C4-2B (cell line): ENCODE results near the gene CCDC73.
"Not testable (repeated sequence)": the region's sequence is repeated elsewhere in the genome, so short reads cannot be mapped to it uniquely, and the experiment has no call there.

ENCODE experiments used
- H3K27ac ChIP-seq: fragments of 450-650 bp; 2 replicates; pipeline ENCODE4 v1.5.1; 2017
- ZFX ChIP-seq: fragments of 450-650 bp; IDR thresholded peaks from 2 replicates; pipeline ENCODE4 v1.6.1; 2017
- TF ChIP-seq, protein P1 (sequence below): fragments of 450-650 bp; conservative IDR thresholded peaks from 2 replicates; pipeline ENCODE4 v1.5.1; 2017; ENCODE audit warnings: mild to moderate bottlenecking

The CCDC73 gene

GRCh38 chr11:32729976-32730375, 64.5 kb downstream of the CCDC73 start:
- no peak for TF ChIP-seq ZFX
- TF ChIP-seq, protein P1, sequence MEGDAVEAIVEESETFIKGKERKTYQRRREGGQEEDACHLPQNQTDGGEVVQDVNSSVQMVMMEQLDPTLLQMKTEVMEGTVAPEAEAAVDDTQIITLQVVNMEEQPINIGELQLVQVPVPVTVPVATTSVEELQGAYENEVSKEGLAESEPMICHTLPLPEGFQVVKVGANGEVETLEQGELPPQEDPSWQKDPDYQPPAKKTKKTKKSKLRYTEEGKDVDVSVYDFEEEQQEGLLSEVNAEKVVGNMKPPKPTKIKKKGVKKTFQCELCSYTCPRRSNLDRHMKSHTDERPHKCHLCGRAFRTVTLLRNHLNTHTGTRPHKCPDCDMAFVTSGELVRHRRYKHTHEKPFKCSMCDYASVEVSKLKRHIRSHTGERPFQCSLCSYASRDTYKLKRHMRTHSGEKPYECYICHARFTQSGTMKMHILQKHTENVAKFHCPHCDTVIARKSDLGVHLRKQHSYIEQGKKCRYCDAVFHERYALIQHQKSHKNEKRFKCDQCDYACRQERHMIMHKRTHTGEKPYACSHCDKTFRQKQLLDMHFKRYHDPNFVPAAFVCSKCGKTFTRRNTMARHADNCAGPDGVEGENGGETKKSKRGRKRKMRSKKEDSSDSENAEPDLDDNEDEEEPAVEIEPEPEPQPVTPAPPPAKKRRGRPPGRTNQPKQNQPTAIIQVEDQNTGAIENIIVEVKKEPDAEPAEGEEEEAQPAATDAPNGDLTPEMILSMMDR = no peak
- no peak overlapping the region for H3K27ac ChIP-seq

GRCh38 chr11:32723332-32723731, 71.1 kb downstream of the CCDC73 start:
- no peak overlapping the region for H3K27ac ChIP-seq
- TF ChIP-seq ZFX = no peak
- TF ChIP-seq, protein P1 = no peak

DNA sequence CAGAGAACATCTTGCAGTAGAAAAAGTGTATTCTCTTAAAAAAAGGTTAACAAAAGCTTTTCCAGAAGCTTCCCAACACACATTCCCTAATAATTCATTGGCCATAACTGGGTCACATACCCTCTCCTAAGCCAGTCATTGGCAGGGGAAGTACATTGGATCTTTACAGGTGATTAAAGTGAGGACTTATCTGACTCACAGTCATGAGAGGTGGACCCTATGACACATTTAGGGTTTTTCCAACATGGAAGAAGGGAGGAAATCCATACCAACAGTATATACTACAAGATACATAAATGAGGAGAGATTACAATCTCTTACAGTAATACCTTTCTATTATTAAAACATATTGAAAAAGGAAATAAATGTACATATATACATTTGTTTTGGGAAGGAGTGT, 72.2 kb downstream of the CCDC73 start:
- no peak overlapping the region for H3K27ac ChIP-seq
- TF ChIP-seq, protein P1 = no peak
- no peak for TF ChIP-seq ZFX

- no peak for TF ChIP-seq ZFX
- TF ChIP-seq, protein P1 = peak; percentile 56
- H3K27ac ChIP-seq = no peak overlapping the region
Observed at GRCh38 chr11:32713496-32713895, 81.0 kb downstream of the CCDC73 start.

DNA sequence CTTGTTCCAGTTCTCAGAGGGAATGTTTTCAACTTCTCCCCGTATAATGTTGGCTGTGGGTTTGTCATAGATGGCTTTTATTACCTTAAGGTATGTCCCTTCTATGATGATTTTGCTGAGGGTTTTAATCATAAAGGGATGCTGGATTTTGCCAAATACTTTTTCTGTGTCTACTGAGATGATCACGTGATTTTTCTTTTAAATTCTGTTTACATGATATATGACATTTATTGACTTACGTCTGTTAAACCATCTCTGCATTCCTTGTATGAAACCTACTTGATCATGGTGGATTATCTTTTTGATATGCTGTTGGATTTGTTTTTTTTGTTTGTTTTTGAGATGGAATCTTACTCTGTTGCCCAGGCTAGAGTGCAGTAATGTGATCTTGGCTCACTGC, 85.5 kb downstream of the CCDC73 start:
- not testable (repeated sequence) for H3K27ac ChIP-seq

DNA sequence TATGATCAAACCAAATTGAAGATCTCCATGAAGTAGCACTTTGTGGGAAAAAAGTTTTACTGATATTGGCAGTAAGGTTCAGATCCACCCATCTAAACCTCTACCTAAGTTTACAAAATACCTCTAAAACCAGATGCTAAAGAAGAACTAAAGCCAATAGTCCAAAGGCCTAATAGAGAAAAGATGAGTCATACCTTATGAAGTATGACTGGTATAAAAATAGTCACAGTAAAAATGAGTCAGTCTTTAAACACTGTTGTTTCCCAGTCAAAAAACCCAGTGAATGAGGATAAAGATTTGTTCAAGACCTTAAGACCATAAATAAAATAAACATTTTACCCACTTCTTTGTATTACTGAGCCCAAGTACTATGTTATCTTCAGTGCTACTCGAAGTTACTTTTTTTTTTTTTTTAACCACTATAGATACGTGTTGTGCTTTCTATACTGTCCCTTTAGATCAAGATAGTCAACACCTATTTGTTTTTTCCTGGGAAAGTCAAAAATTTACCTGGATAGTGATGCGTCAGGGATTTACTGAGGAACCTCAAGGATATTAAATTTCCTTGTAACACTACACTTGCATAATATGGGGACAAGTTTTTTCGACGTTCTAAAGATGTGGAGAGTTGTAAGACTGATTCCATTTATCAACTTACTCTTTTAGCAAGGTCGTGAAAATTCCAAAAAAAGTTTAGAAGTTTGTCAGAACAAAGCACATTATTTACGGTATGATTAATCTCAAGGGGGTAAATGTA, 87.3 kb downstream of the CCDC73 start:
- TF ChIP-seq, protein P1 = no peak
- TF ChIP-seq ZFX = no peak
- H3K27ac ChIP-seq = no peak overlapping the region

DNA sequence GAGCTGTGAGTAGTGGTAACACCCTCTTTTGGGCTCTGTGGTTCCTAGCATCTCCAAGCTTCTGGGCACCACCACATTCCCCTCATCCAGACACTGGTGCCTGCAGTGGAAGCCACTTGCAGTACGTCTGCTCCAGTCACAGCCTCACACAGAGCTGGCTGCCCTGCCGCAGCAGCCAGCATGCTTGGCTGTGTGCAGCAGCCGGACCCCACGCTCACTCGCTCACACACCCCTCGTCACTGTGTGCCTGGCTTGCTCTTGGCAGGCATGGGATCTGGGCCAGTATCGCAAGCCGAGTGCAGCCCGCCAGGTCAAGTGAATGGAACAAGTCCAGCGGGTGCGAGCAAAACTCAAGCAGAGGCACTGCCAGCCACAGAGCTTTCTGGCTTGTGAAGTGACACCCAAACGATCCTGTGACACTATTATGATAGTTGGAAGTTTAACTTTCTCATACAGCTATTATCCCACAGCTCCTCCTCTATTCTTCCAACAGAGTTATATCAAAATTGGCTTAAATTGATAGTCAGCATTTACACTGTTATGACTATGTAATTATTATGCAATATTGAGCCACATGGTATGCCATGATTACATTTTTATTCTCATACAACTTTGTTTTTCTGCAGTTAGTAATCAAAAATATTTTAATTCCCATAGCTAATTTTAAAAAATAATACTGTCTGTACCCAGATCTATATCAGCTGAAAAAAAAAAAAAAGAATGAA, 89.0 kb downstream of the CCDC73 start:
- TF ChIP-seq, protein P1 = no peak
- no peak for TF ChIP-seq ZFX
- no peak overlapping the region for H3K27ac ChIP-seq

GRCh38 chr11:32704775-32705174, 89.7 kb downstream of the CCDC73 start:
- no peak overlapping the region for H3K27ac ChIP-seq

More at GRCh38 chr11:32704775-32705174, 89.7 kb downstream of the CCDC73 start:
- TF ChIP-seq, protein P1 = no peak
- no peak for TF ChIP-seq ZFX
